OCI-LY3 (cell line): ENCODE results near the gene AFF1.

Experiments used
- H2AFZ ChIP-seq: fragments of 200-600, 300-600 bp; shearing (Covaris generic); 2 replicates; pipeline ENCODE4 v1.6.0; 2014; ENCODE audit warnings: antibody characterized with exemption, low read depth, low read length
- H3K27ac ChIP-seq: fragments of 200-600, 300-600 bp; sonication (generic); 2 replicates; pipeline ENCODE4 v1.5.1; 2014; ENCODE audit warnings: mild to moderate bottlenecking, low read length, moderate library complexity, mixed read lengths
- H3K27me3 ChIP-seq: fragments of 200-600, 300-600 bp; sonication (generic); 2 replicates; pipeline ENCODE4 v1.6.1; 2014; ENCODE audit warnings: low read depth, low read length, mixed read lengths
- H3K36me3 ChIP-seq: fragments of 200-600, 300-600 bp; sonication (generic); replicated peaks from 2 replicates; pipeline ENCODE3; 2014; ENCODE audit warnings: low read depth, low read length, mixed read lengths
- H3K4me1 ChIP-seq: fragments of 300-600, 200-600 bp; sonication (generic); 2 replicates; pipeline ENCODE4 v1.6.1; 2014; ENCODE audit warnings: low read length, mixed read lengths
- H3K4me2 ChIP-seq: fragments of 200-600, 300-600 bp; sonication (generic); 2 replicates; pipeline ENCODE4 v1.6.1; 2014; ENCODE audit warnings: low read length, mixed read lengths
- H3K4me3 ChIP-seq: fragments of 300-600, 200-600 bp; sonication (generic); 2 replicates; pipeline ENCODE4 v1.5.1; 2014; ENCODE audit warnings: antibody characterized with exemption, mild to moderate bottlenecking, low read length, moderate library complexity
- H3K79me2 ChIP-seq: fragments of 300-600, 200-600 bp; shearing (Covaris generic); 2 replicates; pipeline ENCODE4 v1.6.1; 2014; ENCODE audit warnings: mild to moderate bottlenecking, low read length, mixed read lengths
- H3K9ac ChIP-seq: fragments of 300-600, 200-600 bp; shearing (Covaris generic); 2 replicates; pipeline ENCODE4 v1.6.0; 2014; ENCODE audit warnings: mild to moderate bottlenecking, low read length, moderate library complexity
- H3K9me3 ChIP-seq: fragments of 200-600, 300-600 bp; shearing (Covaris generic); 2 replicates; pipeline ENCODE4 v1.6.1; 2014; ENCODE audit warnings: low read length, mixed read lengths; ENCODE audit not compliant: insufficient read depth
- H4K20me1 ChIP-seq: fragments of 200-600, 300-600 bp; sonication (generic); 2 replicates; pipeline ENCODE4 v1.6.1; 2016; ENCODE audit warnings: low read length, mixed read lengths; ENCODE audit not compliant: insufficient read depth
- EZH2phosphoT487 ChIP-seq: fragments of 200-600 bp; shearing (Covaris generic); IDR thresholded peaks from 2 replicates; pipeline ENCODE4 v1.6.1; 2018; ENCODE audit warnings: antibody characterized with exemption, mixed run types, low read depth
- TF ChIP-seq, protein P1 (sequence below): fragments of 200-600, 300-600 bp; sonication (generic); IDR thresholded peaks from 2 replicates; pipeline ENCODE4 v1.5.1; 2014; ENCODE audit warnings: antibody characterized with exemption, low read length, low read depth

The AFF1 gene

DNA sequence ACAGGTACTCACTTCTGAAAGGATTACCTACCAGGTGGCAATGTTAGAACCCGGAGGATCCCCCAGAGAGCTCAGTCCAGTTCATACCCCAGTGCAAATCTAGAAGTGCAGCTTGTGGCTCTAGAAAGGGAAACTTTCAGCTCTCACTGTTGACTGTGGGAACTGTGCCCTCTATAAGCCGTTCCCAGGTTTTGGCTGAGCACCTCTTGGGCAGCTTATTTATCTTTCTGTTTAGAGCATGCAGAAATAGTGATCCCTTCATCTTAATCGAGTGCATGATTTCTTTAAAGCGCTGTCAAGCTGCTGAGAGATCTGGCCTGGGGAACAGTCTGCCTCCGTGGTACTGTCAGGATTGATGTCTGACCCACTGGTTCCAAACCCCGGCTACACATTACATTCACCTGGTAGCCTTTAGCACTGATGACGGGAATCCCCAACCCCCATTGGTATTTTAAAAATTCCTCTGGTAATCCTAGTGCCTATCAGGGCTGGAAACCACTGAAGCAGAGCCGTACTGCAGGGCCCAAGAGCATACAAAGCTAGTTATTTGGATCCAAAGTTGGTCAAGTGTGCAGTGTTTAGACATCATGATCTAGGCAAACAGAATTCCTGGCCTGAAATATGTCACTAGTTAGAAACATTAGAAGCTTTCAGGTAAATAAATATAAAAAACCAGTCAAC is 182.4 kb downstream of the AFF1 start:
- Histone ChIP-seq H4K20me1 (no peaks in the 10 kb centered on the region; the same call in 1 of the 2 replicates), H3K9ac (no peak overlapping the region), H3K4me2 (no peak overlapping the region), H3K9me3 (no peaks in the 10 kb centered on the region), H2AFZ (no peak overlapping the region), H3K4me3 (no peak overlapping the region), H3K79me2 (no peaks in the 10 kb centered on the region), H3K27ac (no peak overlapping the region), H3K4me1 (peaks cover 25% of the 10 kb centered on the region), H3K36me3 (peaks cover 42% of the 10 kb centered on the region), H3K27me3 (no peaks in the 10 kb centered on the region)
- TF ChIP-seq, protein P1, sequence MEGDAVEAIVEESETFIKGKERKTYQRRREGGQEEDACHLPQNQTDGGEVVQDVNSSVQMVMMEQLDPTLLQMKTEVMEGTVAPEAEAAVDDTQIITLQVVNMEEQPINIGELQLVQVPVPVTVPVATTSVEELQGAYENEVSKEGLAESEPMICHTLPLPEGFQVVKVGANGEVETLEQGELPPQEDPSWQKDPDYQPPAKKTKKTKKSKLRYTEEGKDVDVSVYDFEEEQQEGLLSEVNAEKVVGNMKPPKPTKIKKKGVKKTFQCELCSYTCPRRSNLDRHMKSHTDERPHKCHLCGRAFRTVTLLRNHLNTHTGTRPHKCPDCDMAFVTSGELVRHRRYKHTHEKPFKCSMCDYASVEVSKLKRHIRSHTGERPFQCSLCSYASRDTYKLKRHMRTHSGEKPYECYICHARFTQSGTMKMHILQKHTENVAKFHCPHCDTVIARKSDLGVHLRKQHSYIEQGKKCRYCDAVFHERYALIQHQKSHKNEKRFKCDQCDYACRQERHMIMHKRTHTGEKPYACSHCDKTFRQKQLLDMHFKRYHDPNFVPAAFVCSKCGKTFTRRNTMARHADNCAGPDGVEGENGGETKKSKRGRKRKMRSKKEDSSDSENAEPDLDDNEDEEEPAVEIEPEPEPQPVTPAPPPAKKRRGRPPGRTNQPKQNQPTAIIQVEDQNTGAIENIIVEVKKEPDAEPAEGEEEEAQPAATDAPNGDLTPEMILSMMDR = no peak
- TF ChIP-seq EZH2phosphoT487 = no peak

DNA sequence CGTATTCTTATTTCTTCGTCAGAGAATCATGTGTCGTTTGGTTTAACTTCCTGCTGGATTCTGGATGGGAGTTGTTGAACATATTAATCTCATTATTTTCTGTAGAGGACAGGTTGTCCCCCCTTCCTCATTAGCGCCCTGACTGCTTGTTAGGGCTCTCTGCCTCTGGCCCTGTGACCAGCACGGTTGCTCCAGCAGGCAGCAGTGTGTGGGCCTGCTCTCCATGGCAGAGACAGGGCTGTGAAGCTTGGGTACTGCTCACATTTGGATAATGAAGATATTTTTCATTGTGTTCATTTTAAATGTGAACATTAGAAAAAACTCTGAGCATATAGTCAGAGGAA is 182.9 kb downstream of the AFF1 start:
- no peak overlapping the region for H3K27ac ChIP-seq
- H3K27me3 ChIP-seq = no peaks in the 10 kb centered on the region
- H3K79me2 ChIP-seq = no peaks in the 10 kb centered on the region
- no peak overlapping the region for H3K4me2 ChIP-seq
- H3K9ac ChIP-seq = no peak overlapping the region
- no peak for TF ChIP-seq EZH2phosphoT487
- TF ChIP-seq, protein P1 = no peak
- no peaks in the 10 kb centered on the region for H3K9me3 ChIP-seq
- no peak overlapping the region for H3K4me3 ChIP-seq
- H3K4me1 ChIP-seq = peaks cover 25% of the 10 kb centered on the region
- H2AFZ ChIP-seq = no peak overlapping the region
- peaks cover 42% of the 10 kb centered on the region for H3K36me3 ChIP-seq
- no peaks in the 10 kb centered on the region; the same call in 1 of the 2 replicates for H4K20me1 ChIP-seq

DNA sequence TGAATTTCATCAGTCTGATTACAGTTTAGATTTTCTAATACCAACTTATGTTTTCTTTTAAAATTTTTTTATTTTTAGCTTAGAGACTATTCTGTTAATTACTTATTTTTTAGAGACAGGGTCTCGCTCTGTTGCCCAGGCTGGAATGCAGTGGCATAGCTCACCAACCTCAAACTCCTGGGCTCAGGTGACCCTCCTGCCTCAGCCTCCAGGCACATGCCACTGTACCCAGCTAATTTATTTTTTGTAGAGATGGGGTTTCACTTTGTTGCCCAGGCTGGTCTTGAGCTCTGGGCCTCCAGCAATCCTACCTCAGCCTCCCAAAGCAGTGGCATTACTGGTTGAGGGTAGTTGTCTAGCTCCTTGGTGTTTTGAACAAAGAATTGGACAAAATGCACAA is 183.6 kb downstream of the AFF1 start:
- Histone ChIP-seq H3K36me3 (peaks cover 40% of the 10 kb centered on the region), H3K27me3 (no peaks in the 10 kb centered on the region), H3K4me1 (peaks cover 25% of the 10 kb centered on the region), H3K79me2 (no peaks in the 10 kb centered on the region), H3K9ac (no peak overlapping the region), H3K4me2 (no peak overlapping the region), H3K9me3 (no peaks in the 10 kb centered on the region), H3K27ac (no peak overlapping the region), H2AFZ (no peak overlapping the region), H3K4me3 (no peak overlapping the region), H4K20me1 (no peaks in the 10 kb centered on the region; the same call in 1 of the 2 replicates)
- TF ChIP-seq, protein P1 = no peak
- TF ChIP-seq EZH2phosphoT487 = no peak

DNA sequence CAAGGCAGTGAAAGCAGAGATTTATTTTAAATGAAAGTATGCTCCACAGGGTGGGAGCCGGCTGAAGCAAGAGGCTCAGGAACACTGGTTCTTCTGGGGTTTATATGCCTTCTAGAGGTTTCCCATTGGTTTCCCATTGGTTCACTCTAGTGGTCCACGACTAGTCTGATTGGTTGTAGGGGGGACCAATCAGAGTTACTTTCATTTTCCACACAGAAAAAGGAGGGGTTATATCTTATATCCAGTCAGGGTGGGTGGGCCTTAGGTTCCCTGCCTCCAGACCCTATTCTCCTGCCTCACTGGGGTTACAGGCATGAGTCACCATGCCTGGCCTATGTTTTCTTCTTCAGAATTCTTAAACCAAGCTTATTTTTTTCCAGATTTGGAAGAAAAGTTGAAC is 184.0 kb downstream of the AFF1 start:
- Histone ChIP-seq H3K27me3 (no peaks in the 10 kb centered on the region), H4K20me1 (no peaks in the 10 kb centered on the region; the same call in 1 of the 2 replicates), H3K79me2 (no peaks in the 10 kb centered on the region), H2AFZ (no peak overlapping the region), H3K9ac (no peak overlapping the region), H3K27ac (no peak overlapping the region), H3K4me2 (no peak overlapping the region), H3K9me3 (no peaks in the 10 kb centered on the region), H3K4me3 (no peak overlapping the region), H3K4me1 (peaks cover 25% of the 10 kb centered on the region), H3K36me3 (peaks cover 40% of the 10 kb centered on the region)
- TF ChIP-seq, protein P1 = no peak
- no peak for TF ChIP-seq EZH2phosphoT487
